Vagina (tissue), 2 donors: ENCODE data around the gene TAOK3. TPM values are rescaled to one million over a fixed set of nuclear protein-coding genes. Genes with fewer than 3 reads are reported as not detected.

Experiments
- DNase-seq, 2 donors: peaks; one replicate each; pipeline ENCODE4 v3.0.0-alpha.2; 2017; ENCODE audit errors: extremely low spot score in 2 of 2
- H3K27ac ChIP-seq: fragments of 200-600 bp; sonication (generic); one replicate; pipeline ENCODE4 v1.5.1; 2019
- H3K27me3 ChIP-seq: fragments of 200-600 bp; sonication (generic); one replicate; pipeline ENCODE4 v1.5.1; 2019
- H3K36me3 ChIP-seq, 2 donors: fragments of 200-600 bp; sonication (generic); one replicate each; pipeline ENCODE4 v1.5.1; 2017 to 2019
- H3K4me1 ChIP-seq: fragments of 200-600 bp; sonication (generic); one replicate; pipeline ENCODE4 v1.5.1; 2019
- H3K4me3 ChIP-seq, 2 donors: fragments of 200-600 bp; sonication (generic); 1 replicate in 1 of 2; 2 replicates in 1 of 2; pipeline ENCODE4 v1.5.1; 2016 to 2019
- H3K9me3 ChIP-seq: fragments of 200-600 bp; sonication (generic); one replicate; pipeline ENCODE4 v1.5.1; 2019
- POLR2A ChIP-seq, 2 donors: fragments of 450-650 bp; IDR thresholded peaks; one replicate each; pipeline ENCODE4 v1.6.1; 2017; ENCODE audit warnings: antibody characterized with exemption in 2 of 2, mild to moderate bottlenecking in 2 of 2, moderate library complexity in 2 of 2
- POLR2AphosphoS5 ChIP-seq, 2 donors: sonication (generic); formaldehyde crosslinking; IDR thresholded peaks; one replicate each; pipeline ENCODE4 v1.9.0; 2017; ENCODE audit warnings: antibody characterized with exemption in 2 of 2, mild to moderate bottlenecking in 2 of 2, low read depth in 1 of 2; ENCODE audit not compliant: insufficient read depth in 1 of 2
- intact Hi-C: fragments of 100-400 bp; cut with DNase I; formaldehyde crosslinking; loops from one replicate; pipeline ENCODE4 v1.15.1; 2023
- total RNA-seq: library from RNA; depleted of rRNA; stranded (reverse); fragments of >200 nt; gene quantifications from one replicate; pipeline ENCODE4 v1.2.3, GENCODE V29; 2016
- TF ChIP-seq, protein P1 (sequence below), 3 experiments: fragments of 450-650 bp in 2 of 3; fragments of 200-600 bp in 1 of 3; sonication (generic) in 1 of 3; IDR thresholded peaks; one replicate each; pipeline ENCODE4 v1.5.1; 2017 to 2019; ENCODE audit warnings: antibody characterized with exemption in 3 of 3, mild to moderate bottlenecking in 2 of 3, moderate library complexity in 2 of 3

Gene TAOK3
- total RNA-seq, 1 donor from 2014 or later, result 41.0 TPM

DNA sequence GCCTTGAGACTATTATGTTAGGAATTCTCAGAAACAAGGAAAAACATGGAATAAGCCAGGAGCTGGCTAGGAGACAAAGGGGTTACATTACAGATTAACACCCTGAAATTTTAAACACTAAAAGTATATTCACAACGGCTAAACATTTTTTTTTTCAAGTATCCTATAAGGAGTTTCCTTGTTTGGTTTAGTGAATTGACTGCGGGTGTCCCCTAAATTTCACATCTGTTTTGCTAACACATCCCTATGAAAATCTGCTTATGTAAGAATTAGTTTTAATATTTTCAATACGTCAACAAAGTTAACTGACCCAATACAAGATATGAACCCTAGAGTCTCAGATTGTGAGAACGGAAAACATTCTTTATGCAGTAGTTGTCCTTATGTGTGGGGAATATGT, 19.0 kb downstream of the TAOK3 start:
- Histone ChIP-seq H3K9me3 (no peaks in the 10 kb centered on the region), H3K27ac (no peak overlapping the region), H3K4me1 (peaks cover 24% of the 10 kb centered on the region), H3K36me3 (no peaks in the 10 kb centered on the region), H3K27me3 (no peaks in the 10 kb centered on the region), H3K4me3 (no peak overlapping the region)
- intact Hi-C loops, result no loop called here
- TF ChIP-seq POLR2A (IDR thresholded peaks at IDR 0.05), result no peak
- no peak for TF ChIP-seq POLR2AphosphoS5 (IDR thresholded peaks at IDR 0.05; ENCODE audit: insufficient read depth in 1 of 2, low read depth in 1 of 2)
- TF ChIP-seq, protein P1, sequence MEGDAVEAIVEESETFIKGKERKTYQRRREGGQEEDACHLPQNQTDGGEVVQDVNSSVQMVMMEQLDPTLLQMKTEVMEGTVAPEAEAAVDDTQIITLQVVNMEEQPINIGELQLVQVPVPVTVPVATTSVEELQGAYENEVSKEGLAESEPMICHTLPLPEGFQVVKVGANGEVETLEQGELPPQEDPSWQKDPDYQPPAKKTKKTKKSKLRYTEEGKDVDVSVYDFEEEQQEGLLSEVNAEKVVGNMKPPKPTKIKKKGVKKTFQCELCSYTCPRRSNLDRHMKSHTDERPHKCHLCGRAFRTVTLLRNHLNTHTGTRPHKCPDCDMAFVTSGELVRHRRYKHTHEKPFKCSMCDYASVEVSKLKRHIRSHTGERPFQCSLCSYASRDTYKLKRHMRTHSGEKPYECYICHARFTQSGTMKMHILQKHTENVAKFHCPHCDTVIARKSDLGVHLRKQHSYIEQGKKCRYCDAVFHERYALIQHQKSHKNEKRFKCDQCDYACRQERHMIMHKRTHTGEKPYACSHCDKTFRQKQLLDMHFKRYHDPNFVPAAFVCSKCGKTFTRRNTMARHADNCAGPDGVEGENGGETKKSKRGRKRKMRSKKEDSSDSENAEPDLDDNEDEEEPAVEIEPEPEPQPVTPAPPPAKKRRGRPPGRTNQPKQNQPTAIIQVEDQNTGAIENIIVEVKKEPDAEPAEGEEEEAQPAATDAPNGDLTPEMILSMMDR (IDR thresholded peaks at IDR 0.05), result no peak
- no peak for DNase-seq

DNA sequence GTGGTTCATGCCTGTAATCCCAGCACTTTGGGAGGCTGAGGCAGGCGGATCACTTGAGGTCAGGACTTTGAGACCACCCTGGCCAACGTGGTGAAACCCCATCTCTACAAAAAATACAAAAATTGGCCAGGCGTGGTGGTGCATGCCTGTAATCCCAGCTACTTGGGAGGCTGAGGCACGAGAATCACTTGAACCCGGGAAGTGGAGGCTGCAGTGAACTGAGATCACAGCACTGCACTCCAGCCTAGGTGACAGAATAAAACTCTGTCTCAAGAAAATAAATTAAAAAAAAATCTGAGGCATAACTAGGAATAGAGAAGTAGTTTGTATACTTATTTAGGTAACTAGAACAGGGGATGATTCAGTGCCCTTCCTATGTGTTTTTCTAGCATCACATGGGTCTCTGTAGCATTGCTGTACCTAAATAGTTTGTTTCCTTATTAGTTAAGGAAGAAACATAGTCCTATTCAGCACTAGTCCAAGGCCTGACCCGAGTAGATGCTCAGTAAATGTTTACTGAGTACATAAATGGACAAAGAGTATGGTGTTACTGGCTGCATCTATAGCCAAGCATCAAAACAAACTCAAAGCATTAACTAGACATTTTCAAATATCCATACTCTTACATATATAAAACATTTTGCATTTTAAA, 21.7 kb downstream of the TAOK3 start:
- DNase-seq, result no peak
- Histone ChIP-seq H3K27ac (no peak overlapping the region), H3K9me3 (no peaks in the 10 kb centered on the region), H3K4me3 (no peak overlapping the region), H3K36me3 (no peaks in the 10 kb centered on the region), H3K4me1 (peaks cover 9% of the 10 kb centered on the region), H3K27me3 (no peaks in the 10 kb centered on the region)
- no peak for TF ChIP-seq POLR2A (IDR thresholded peaks at IDR 0.05)
- TF ChIP-seq, protein P1 (IDR thresholded peaks at IDR 0.05), result no peak
- TF ChIP-seq POLR2AphosphoS5 (IDR thresholded peaks at IDR 0.05; ENCODE audit: insufficient read depth in 1 of 2, low read depth in 1 of 2), result no peak
- intact Hi-C loops, result no loop called here

DNA sequence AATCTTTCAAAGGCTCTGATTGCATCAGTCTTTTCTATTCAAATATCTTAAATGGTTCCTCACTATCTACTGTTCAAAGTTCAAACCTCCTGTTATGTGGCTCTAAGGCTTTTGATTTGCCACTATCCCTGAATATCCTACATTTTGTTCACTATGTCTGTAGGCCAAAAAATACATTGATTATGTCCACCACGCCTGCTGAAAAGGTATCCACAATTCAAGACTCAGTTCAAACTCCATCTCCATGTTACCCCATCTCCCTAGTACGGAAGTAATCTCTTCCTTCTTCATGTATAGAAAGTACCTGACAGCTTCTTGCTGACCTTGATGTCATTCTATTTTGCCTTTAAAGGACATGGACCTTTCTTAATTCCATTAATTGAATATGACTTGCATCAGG, 24.8 kb downstream of the TAOK3 start:
- Histone ChIP-seq H3K36me3 (no peaks in the 10 kb centered on the region), H3K27me3 (no peaks in the 10 kb centered on the region), H3K4me1 (peaks cover 9% of the 10 kb centered on the region), H3K4me3 (no peak overlapping the region), H3K9me3 (no peaks in the 10 kb centered on the region), H3K27ac (no peak overlapping the region)
- TF ChIP-seq, protein P1 (IDR thresholded peaks at IDR 0.05), result no peak
- TF ChIP-seq POLR2A (IDR thresholded peaks at IDR 0.05) (no peak), POLR2AphosphoS5 (IDR thresholded peaks at IDR 0.05; ENCODE audit: insufficient read depth in 1 of 2, low read depth in 1 of 2) (no peak)
- intact Hi-C loops, result no loop called here
- no peak for DNase-seq

DNA sequence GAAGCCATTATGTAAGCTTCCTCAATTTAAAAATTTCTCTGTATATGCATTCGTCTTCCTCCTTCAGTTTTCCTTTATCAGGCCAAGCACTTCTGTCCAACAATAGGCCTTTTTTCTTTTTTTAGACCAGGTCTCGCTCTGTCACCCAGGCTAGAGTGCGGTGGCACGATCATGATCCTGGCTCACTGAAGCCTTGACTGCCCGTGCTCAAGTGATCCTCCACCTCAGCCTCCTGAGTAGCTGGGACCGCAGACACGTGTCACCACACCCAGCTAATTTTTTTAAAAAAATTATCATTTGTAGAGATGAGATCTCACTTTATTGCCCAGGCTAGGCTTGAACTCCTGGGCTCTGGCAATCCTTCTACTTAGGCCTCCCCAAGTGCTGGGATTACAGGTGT, 25.8 kb downstream of the TAOK3 start:
- no peak overlapping the region for H3K27ac ChIP-seq
- no peak for DNase-seq
- H3K4me1 ChIP-seq, result peaks cover 9% of the 10 kb centered on the region
- no peak overlapping the region for H3K4me3 ChIP-seq
- H3K9me3 ChIP-seq, result no peaks in the 10 kb centered on the region
- H3K27me3 ChIP-seq, result no peaks in the 10 kb centered on the region
- TF ChIP-seq, protein P1 (IDR thresholded peaks at IDR 0.05), result no peak
- TF ChIP-seq POLR2A (IDR thresholded peaks at IDR 0.05) (no peak), POLR2AphosphoS5 (IDR thresholded peaks at IDR 0.05; ENCODE audit: insufficient read depth in 1 of 2, low read depth in 1 of 2) (no peak)
- intact Hi-C loops, result no loop called here
- H3K36me3 ChIP-seq, result no peaks in the 10 kb centered on the region

DNA sequence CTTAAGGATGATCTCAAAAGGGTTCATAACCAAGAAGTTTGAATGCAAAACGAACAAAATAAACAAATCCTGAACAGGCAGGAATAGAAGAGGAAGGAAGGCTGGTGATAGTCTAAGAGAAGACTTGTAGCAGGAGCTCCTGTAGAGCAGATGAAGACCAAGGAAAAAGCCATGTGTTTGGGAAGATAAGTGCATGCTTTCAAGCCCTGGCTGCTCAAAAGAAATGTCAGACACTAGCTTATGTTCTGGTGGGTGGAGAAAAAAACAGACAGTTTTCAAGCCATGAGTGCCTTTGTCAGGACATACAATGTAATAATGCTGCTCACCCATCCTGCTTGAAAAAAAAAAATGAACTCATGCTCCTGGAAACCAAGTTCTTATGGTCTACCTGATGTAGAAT, 27.4 kb downstream of the TAOK3 start:
- intact Hi-C loops, result no loop called here

More for the DNA sequence above, 27.4 kb downstream of the TAOK3 start:
- Histone ChIP-seq H3K4me3 (no peak overlapping the region), H3K9me3 (no peaks in the 10 kb centered on the region), H3K27me3 (no peaks in the 10 kb centered on the region), H3K4me1 (peaks cover 9% of the 10 kb centered on the region), H3K27ac (no peak overlapping the region), H3K36me3 (no peaks in the 10 kb centered on the region)
- TF ChIP-seq POLR2AphosphoS5 (IDR thresholded peaks at IDR 0.05; ENCODE audit: insufficient read depth in 1 of 2, low read depth in 1 of 2) (no peak), POLR2A (IDR thresholded peaks at IDR 0.05) (no peak)
- TF ChIP-seq, protein P1 (IDR thresholded peaks at IDR 0.05), result no peak
- no peak for DNase-seq
